Panc1 (cell line): ENCODE data around the gene VANGL2. TPM values are rescaled to one million over a fixed set of nuclear protein-coding genes. Genes with fewer than 3 reads are reported as not detected.

Source experiments
- ATAC-seq: fragments of 200-7000 bp; cut with Tn5 transposase; 2 replicates; pipeline ENCODE4 v1.9.1; 2020; ENCODE audit warnings: mild to moderate bottlenecking, moderate library complexity
- BruUV-seq: library from RNA; stranded (reverse); fragments of 400-500 nt; replicated peaks from 2 replicates; lab custom pipeline; 2021; lab: Mats Ljungman, UMichigan
- CTCF ChIA-PET: fragments of 300-600 bp; sonication (Branson Sonifier 250); formaldehyde crosslinking; loops from one replicate; lab custom pipeline; 2022; ENCODE audit warnings: antibody characterized with exemption; lab: Charles Lee
- POLR2A ChIA-PET: fragments of 300-600 bp; sonication (Branson Sonifier 250); formaldehyde crosslinking; loops from one replicate; lab custom pipeline; 2022; ENCODE audit warnings: antibody characterized with exemption; lab: Charles Lee
- DNase-seq: peaks from one replicate; pipeline ENCODE4 v3.0.0-alpha.2; 2010; ENCODE audit warnings: low read depth, low spot score
- H3K27ac ChIP-seq: 2 replicates; pipeline ENCODE4 v1.5.1; 2011; ENCODE audit warnings: mild to moderate bottlenecking, low read length, inconsistent platforms
- H3K27me3 ChIP-seq: fragments of 200-500 bp; sonication (Bioruptor generic); 2 replicates; pipeline ENCODE4 v1.6.0; 2014; ENCODE audit warnings: low read length, inconsistent platforms; ENCODE audit not compliant: control insufficient read depth, insufficient read depth
- H3K36me3 ChIP-seq: fragments of 200-500 bp; sonication (Bioruptor generic); 2 replicates; pipeline ENCODE4 v1.5.1; 2014; ENCODE audit warnings: inconsistent platforms, mild to moderate bottlenecking, low read length, moderate library complexity; ENCODE audit not compliant: control insufficient read depth, insufficient read depth
- H3K4me1 ChIP-seq: 2 replicates; pipeline ENCODE4 v1.5.1; 2011; ENCODE audit warnings: inconsistent platforms, mild to moderate bottlenecking, low read length, moderate library complexity; ENCODE audit not compliant: control insufficient read depth, insufficient read depth
- H3K4me3 ChIP-seq, 2 experiments: 2 replicates each; pipeline ENCODE4 v1.5.1; 2011 to 2012; ENCODE audit warnings: low read depth in 2 of 2, low read length in 2 of 2, mild to moderate bottlenecking in 2 of 2, inconsistent platforms in 1 of 2, moderate library complexity in 1 of 2
- H3K9me3 ChIP-seq: fragments of 200-500 bp; sonication (Bioruptor generic); 2 replicates; pipeline ENCODE4 v1.5.1; 2014; ENCODE audit warnings: low read depth, mild to moderate bottlenecking, inconsistent platforms, low read length, moderate library complexity; ENCODE audit not compliant: control insufficient read depth, insufficient read depth
- POLR2AphosphoS5 ChIP-seq: IDR thresholded peaks from 2 replicates; pipeline ENCODE4 v1.6.1; 2012; ENCODE audit warnings: mild to moderate bottlenecking, low read depth, low read length, moderate library complexity
- SIN3A ChIP-seq: IDR thresholded peaks from 2 replicates; pipeline ENCODE4 v1.6.1; 2012; ENCODE audit warnings: low read depth, mild to moderate bottlenecking, low read length, moderate library complexity, borderline replicate concordance; ENCODE audit not compliant: insufficient read depth
- TCF7L2 ChIP-seq: IDR thresholded peaks from 2 replicates; pipeline ENCODE4 v1.6.1; 2011; ENCODE audit warnings: mild to moderate bottlenecking, low read depth, low read length, inconsistent platforms
- in situ Hi-C: cut with HindIII; loops from 2 replicates; pipeline ENCODE4 v1.10.0; 2016; ENCODE audit warnings: low sequenced_read_pairs, low pct_unique_long_range_greater_than_20kb
- intact Hi-C: fragments of 100-400 bp; cut with micrococcal nuclease; formaldehyde crosslinking; loops from one replicate; pipeline ENCODE4 v1.10.0; 2022; ENCODE audit not compliant: unreplicated experiment
- total RNA-seq: library from RNA; stranded (reverse); gene quantifications from one replicate; pipeline ENCODE4 v1.2.1, GENCODE V29; 2021; ENCODE audit not compliant: unreplicated experiment
- TF ChIP-seq, protein P1 (sequence below): fragments of 450-650 bp; IDR thresholded peaks from 2 replicates; pipeline ENCODE4 v1.5.1; 2017; ENCODE audit warnings: mild to moderate bottlenecking
- TF ChIP-seq, protein P2 (sequence below), 2 experiments: IDR thresholded peaks; 2 replicates each; pipeline ENCODE4 v1.6.1; 2011 to 2012; ENCODE audit warnings: low read depth in 2 of 2, control low read depth in 1 of 2, low read length in 1 of 2, mild to moderate bottlenecking in 1 of 2, moderate library complexity in 1 of 2; ENCODE audit not compliant: insufficient read depth in 1 of 2

Gene VANGL2
- total RNA-seq, 1 experiment from 2014 or later, result 0.10 TPM

DNA sequence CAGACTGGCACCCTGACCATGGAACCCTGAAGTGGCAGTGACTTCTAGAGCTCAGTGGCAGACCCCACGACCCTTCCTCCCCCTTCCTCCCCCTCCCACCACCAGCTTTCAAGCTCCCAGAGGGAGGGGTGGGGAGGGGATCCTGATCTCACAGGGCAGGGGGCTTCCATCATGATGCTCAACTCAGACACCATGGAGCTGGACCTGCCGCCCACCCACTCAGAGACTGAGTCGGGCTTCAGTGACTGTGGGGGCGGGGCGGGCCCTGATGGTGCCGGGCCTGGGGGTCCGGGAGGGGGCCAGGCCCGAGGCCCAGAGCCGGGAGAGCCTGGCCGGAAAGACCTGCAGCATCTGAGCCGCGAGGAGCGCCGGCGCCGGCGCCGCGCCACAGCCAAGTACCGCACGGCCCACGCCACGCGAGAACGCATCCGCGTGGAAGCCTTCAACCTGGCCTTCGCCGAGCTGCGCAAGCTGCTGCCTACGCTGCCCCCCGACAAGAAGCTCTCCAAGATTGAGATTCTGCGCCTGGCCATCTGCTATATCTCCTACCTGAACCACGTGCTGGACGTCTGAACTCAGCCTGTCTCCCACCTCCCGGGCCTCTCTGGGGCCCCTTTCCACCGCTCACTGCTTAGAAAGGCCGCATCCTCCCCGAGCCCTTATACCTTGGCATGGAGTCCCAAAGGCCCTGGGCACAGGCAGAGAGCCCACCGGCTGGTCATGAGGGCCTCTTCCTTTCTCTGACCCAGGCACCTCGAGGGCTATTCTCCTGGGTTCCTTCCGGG lies 29.6 kb upstream of the VANGL2 start:
- no TSS peak for BruUV-seq
- no peaks in the 10 kb centered on the region for H3K36me3 ChIP-seq
- POLR2A ChIA-PET, result interaction anchor here (0.6 to 0.7 kb wide), 2 partner anchors 28 to 1700 kb away, joined by 3 read pairs; no protein-coding TSS in a partner anchor

DNA sequence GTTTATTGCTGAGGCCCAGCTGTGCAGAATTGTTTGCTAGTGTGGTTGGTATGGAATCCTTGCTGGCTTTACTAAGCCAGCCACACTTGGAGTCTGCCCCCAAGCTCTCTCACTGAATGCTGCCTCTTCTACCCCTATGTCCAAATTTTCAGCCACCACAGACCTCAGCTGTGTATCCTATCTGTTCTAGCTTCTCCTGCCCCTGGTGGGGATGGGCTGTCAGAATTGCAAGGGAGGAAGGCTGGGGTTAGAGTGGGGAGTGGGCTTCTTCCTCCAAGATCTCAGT lies 29.1 kb upstream of the VANGL2 start:
- BruUV-seq, result no TSS peak
- TF ChIP-seq POLR2AphosphoS5 (no peak), SIN3A (no peak), TCF7L2 (no peak)
- TF ChIP-seq, protein P1, sequence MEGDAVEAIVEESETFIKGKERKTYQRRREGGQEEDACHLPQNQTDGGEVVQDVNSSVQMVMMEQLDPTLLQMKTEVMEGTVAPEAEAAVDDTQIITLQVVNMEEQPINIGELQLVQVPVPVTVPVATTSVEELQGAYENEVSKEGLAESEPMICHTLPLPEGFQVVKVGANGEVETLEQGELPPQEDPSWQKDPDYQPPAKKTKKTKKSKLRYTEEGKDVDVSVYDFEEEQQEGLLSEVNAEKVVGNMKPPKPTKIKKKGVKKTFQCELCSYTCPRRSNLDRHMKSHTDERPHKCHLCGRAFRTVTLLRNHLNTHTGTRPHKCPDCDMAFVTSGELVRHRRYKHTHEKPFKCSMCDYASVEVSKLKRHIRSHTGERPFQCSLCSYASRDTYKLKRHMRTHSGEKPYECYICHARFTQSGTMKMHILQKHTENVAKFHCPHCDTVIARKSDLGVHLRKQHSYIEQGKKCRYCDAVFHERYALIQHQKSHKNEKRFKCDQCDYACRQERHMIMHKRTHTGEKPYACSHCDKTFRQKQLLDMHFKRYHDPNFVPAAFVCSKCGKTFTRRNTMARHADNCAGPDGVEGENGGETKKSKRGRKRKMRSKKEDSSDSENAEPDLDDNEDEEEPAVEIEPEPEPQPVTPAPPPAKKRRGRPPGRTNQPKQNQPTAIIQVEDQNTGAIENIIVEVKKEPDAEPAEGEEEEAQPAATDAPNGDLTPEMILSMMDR, result no peak
- TF ChIP-seq, protein P2, sequence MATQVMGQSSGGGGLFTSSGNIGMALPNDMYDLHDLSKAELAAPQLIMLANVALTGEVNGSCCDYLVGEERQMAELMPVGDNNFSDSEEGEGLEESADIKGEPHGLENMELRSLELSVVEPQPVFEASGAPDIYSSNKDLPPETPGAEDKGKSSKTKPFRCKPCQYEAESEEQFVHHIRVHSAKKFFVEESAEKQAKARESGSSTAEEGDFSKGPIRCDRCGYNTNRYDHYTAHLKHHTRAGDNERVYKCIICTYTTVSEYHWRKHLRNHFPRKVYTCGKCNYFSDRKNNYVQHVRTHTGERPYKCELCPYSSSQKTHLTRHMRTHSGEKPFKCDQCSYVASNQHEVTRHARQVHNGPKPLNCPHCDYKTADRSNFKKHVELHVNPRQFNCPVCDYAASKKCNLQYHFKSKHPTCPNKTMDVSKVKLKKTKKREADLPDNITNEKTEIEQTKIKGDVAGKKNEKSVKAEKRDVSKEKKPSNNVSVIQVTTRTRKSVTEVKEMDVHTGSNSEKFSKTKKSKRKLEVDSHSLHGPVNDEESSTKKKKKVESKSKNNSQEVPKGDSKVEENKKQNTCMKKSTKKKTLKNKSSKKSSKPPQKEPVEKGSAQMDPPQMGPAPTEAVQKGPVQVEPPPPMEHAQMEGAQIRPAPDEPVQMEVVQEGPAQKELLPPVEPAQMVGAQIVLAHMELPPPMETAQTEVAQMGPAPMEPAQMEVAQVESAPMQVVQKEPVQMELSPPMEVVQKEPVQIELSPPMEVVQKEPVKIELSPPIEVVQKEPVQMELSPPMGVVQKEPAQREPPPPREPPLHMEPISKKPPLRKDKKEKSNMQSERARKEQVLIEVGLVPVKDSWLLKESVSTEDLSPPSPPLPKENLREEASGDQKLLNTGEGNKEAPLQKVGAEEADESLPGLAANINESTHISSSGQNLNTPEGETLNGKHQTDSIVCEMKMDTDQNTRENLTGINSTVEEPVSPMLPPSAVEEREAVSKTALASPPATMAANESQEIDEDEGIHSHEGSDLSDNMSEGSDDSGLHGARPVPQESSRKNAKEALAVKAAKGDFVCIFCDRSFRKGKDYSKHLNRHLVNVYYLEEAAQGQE (IDR thresholded peaks at IDR 0.05; ENCODE audit: insufficient read depth in 1 of 2, low read depth in 2 of 2, low read length in 1 of 2), result no peak
- Histone ChIP-seq H3K36me3 (no peaks in the 10 kb centered on the region), H3K4me3 (no peak overlapping the region), H3K27ac (no peak overlapping the region), H3K4me1 (no peaks in the 10 kb centered on the region), H3K27me3 (no peaks in the 10 kb centered on the region), H3K9me3 (no peaks in the 10 kb centered on the region)
- ChIA-PET CTCF (no interaction called here), POLR2A (interaction anchor here (0.6 to 0.7 kb wide), 2 partner anchors 28 to 1700 kb away, joined by 3 read pairs; no protein-coding TSS in a partner anchor)
- in situ Hi-C loops, result no loop called here
- DNase-seq, result no peak
- intact Hi-C loops, result no loop called here
- ATAC-seq, result no peak

More for the DNA sequence above, 29.6 kb upstream of the VANGL2 start:
- H3K27me3 ChIP-seq, result no peaks in the 10 kb centered on the region
- DNase-seq (no peak), ATAC-seq (no peak)
- H3K9me3 ChIP-seq, result no peaks in the 10 kb centered on the region
- TF ChIP-seq POLR2AphosphoS5 (no peak), SIN3A (no peak), TCF7L2 (no peak)
- TF ChIP-seq, protein P2 (IDR thresholded peaks at IDR 0.05; ENCODE audit: insufficient read depth in 1 of 2, low read depth in 2 of 2, low read length in 1 of 2), result no peak
- TF ChIP-seq, protein P1, result no peak
- in situ Hi-C loops (no loop called here), intact Hi-C loops (no loop called here)
- CTCF ChIA-PET, result no interaction called here
- H3K27ac ChIP-seq, result no peak overlapping the region
- no peak overlapping the region for H3K4me3 ChIP-seq
- H3K4me1 ChIP-seq, result no peaks in the 10 kb centered on the region
